GM19395 (cell line): ENCODE results near the gene HES4.
A peak's percentile ranks its signal among the peaks of the same experiment; 100 is the strongest.
"Not testable (repeated sequence)": the region's sequence is repeated elsewhere in the genome, so short reads cannot be mapped to it uniquely, and the experiment has no call there.

Experiments used
- ATAC-seq: cut with Tn5 transposase; IDR thresholded peaks from one replicate; pipeline ENCODE4 v1.9.1; 2021; ENCODE audit warnings: mild to moderate bottlenecking, moderate library complexity; ENCODE audit not compliant: unreplicated experiment

The HES4 gene

DNA sequence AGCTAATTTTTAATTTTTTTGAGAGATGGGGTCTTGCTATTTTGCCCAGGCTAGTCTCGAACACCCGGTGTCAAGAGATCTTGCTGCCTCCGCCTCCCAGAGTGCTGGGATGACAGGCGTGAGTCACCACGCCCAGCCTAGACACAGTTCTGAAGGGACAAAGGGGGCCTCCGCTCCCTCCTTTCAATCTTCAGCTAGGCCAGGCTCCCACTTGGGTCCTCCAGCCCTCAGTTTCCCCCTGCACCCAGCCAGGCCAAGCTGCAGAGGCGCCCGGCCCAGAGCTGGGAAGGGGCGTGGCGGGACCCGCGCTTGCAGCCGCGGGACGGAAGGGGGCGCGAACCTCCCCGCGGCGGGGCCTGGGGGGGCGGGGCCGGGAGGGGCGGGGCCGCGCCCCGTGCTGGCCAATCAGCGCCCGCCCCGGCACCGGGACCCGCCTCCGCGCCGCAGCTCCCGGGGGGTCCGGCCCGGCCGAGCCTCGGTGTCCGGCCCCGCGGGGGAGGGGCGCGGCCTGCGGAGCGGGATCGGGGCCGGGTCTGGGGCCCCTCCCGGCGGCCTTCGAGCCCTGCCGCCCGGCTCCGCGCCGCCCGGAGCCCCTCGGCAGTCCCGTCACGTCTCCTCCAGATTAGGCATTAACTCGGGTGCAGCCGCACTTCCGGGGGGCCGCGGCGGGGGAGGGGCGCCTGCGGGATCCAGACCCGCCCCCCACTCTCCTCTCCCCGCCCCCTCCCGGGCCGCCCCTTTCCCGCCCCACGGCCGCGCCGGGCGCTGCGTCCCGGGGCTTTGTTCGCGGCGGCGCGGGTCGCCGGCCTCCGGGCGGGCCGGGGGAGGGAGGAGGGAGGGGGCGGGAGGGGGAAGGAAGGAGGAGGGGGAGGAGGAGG is 19.5 kb upstream of the HES4 start:
- ATAC-seq, result peak; percentile 53

DNA sequence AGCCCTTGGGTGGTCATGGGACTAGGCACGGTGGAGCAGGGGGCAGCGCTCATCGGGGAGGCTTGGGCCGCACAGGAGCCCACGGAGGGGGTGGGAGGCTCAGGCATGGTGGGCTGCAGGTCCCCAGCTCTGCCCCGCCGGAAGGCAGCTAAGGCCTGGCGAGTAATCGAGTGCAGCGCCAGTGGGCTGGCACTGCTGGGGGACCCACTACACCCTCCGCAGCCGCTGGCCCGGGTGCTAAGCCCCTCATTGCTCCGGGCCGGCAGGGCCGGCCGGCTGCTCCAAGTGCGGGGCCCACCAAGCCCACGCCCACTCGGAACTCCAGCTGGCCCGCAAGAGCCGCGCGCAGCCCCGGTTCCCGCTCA is 18.4 kb upstream of the HES4 start:
- ATAC-seq, result not testable (repeated sequence)

DNA sequence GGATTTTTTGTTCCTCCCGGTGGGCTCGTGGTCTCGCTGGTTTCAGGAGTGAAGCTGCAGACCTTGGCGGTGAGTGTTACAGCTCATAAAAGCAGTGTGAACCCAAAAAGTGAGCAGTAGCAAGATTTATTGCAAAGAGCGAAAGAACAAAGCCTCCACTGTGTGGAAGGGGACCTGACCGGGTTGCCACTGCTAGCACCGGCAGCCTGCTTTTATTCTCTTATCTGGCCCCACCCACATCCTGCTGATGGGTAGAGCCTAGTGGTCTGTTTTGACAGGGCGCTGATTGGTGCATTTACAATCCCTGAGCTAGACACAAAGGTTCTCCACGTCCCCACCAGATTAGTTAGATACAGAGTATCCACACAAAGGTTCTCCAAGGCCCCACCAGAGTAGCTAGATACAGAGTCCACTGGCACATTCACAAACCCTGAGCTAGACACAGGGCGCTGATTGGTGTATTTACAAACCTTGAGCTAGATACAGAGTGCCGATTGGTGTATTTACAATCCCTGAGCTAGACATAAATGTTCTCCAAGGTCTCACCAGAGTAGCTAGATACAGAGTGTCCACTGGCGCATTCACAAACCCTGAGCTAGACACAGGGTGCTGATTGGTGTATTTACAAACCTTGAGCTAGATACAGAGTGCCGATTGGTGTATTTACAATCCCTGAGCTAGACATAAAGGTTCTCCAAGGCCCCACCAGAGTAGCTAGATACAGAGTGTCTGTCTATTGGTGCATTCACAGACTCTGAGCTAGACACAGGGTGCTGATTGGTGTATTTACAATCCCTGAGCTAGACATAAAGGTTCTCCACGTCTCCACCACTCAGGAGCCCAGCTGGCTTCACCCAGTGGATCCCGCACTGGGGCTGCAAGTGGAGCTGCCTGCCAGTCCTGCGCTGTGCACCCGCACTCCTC is 17.8 kb upstream of the HES4 start:
- not testable (repeated sequence) for ATAC-seq

DNA sequence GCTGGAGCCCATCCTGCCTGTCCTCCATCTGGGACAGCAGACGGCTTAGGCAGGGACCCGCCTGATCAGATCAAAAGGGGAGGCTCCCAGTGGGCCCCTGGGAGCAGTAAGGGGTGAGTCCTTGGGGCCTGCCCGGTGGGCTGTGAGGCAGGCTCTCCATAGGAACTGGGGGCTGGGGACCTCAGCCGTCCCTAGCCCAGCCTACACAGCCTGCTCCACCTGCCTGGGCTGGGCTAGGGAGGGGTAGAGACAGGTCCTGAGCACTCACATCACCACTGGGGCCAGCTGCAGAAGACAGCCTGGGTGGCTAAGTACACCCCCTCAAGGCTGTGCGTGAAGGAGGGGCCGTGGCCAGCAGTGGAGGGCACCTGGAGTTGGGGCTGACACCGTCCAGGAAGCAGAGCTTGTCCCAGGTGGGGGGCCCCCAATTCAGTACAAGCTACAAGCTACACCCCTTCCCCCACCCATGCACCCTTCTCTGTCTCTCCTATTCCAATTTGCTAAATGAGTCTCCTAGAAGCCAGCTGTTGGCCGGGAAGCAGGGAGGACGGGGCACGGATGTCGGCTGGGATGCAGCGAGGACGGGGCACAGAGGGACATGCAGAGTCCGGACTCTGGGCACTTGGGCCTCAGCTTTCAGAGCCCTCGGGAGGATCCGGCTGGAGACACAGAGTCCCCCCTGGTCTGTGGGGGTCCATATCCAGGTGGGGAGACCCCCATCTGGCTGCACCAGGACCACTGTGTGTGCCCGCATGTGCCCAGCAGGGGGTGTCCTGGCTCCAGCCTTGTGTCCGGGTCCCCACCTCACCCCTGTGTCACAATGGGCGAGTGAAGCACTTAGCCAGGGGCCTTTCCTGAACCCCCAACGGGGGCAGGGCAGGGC is 15.1 kb upstream of the HES4 start:
- no peak for ATAC-seq

DNA sequence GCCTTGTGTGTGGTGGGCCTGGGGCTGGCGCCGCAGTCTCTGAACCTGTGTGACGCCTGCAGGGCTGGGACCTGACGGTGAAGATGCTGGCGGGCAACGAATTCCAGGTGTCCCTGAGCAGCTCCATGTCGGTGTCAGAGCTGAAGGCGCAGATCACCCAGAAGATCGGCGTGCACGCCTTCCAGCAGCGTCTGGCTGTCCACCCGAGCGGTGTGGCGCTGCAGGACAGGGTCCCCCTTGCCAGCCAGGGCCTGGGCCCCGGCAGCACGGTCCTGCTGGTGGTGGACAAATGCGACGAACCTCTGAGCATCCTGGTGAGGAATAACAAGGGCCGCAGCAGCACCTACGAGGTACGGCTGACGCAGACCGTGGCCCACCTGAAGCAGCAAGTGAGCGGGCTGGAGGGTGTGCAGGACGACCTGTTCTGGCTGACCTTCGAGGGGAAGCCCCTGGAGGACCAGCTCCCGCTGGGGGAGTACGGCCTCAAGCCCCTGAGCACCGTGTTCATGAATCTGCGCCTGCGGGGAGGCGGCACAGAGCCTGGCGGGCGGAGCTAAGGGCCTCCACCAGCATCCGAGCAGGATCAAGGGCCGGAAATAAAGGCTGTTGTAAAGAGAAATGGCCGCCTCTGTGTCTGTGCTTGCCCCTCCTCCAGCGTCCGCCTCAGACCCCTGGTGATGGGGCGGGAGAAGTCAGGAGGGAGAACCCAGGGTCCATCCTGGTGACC is 14.2 kb upstream of the HES4 start:
- ATAC-seq, result no peak

DNA sequence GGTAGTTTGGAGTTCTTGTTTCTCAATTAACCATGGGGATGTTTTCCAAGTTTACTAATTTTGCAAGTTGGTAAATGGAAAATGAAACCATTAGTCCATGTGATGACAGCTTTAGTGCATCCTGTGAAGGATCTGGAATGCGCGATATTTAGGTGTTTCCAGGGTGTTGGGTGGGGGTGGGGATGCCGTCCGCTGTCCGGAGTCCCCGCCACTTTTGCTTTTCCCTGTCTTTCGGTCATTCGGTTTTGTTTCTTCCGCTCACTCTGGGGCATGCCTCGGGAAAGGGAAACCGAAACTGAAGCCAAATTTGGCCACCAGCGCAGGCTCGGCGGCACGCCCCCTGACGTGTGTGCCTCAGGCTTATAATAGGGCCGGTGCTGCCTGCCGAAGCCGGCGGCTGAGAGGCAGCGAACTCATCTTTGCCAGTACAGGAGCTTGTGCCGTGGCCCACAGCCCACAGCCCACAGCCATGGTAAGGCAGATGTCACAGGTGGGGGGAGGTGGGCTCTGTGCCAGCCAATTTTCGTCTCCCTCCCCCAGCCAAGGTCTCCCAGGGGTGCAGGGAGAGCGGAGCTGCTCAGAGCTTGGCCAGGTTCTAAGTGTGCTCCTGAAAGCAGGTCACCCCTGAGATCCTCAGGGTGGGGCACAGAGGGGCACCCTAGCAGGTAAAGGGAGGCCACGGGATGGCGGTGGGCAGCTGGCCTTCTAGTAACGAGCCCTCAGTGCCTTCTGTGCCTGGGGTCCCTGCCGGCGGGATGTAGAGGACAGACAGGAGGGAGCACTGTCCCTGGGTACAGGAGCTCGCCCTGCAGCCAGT is 13.4 kb upstream of the HES4 start, which contains the start of gene ISG15:
ISG15 (plus strand) TSS at position 393 of the 817 bp plus-strand sequence; CDS start at position 470, 77 bp downstream.
- peak; percentile 88 for ATAC-seq

DNA sequence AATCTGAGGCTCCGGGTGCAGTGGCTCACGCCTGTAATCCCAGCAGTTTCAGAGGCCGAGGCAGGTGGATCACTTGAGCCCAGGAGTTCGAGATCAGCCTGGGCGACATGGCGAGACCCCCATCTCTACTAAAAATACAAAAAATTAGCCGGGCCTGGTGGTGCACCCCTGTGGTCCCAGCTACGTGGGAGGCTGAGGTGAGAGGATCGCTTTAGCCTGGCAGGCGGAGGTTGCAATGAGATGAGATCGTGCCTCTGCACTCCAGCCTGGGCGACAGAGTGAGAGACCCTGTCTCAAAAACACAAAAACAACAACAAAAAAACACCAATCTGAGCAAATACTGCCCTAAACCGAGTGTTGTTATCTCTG is 12.8 kb upstream of the HES4 start:
- not testable (repeated sequence) for ATAC-seq

DNA sequence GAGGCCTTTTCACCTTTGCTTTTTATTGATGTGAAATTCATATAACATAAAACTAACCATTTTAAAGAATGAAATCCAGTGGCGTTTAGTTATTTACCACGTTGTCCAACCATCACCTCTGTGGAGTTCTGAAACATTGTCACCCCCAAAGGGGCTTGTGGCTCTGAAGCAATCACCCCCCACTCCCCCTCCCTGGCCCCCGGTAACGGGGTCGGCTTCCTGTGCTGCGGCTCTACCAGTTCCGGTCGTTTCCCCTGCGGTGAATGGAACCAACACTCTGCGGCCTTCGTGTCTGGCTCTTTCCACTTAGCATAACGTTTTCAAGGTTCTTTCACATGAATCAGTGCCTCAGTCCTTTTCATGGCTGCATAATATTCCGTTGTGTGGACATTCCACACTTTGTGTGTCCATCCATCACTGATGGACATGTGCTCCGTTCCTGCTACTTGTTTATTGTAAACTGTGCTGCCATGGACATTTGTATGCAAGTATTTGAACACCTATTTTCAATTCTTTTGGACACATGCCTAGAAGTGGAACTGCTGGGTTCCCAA is 11.6 kb upstream of the HES4 start:
- no peak for ATAC-seq

DNA sequence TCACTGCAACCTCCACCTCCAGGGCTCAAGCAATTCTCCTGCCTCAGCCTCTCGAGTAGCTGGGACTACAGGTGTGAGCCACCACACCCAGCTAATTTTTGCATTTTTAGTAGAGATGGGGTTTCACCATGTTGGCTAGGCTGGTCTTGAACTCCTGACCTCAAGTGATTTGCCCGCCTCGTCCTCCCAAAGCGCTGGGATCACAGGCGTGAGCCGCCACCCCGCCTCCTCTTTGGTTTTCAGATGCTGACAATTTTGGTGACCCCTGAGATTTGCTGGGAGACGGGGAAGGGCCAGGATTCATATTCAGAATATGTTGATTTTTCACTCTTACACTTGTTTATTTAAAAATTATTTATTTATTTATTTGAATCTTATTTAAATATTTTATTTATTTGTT is 10.2 kb upstream of the HES4 start:
- not testable (repeated sequence) for ATAC-seq

DNA sequence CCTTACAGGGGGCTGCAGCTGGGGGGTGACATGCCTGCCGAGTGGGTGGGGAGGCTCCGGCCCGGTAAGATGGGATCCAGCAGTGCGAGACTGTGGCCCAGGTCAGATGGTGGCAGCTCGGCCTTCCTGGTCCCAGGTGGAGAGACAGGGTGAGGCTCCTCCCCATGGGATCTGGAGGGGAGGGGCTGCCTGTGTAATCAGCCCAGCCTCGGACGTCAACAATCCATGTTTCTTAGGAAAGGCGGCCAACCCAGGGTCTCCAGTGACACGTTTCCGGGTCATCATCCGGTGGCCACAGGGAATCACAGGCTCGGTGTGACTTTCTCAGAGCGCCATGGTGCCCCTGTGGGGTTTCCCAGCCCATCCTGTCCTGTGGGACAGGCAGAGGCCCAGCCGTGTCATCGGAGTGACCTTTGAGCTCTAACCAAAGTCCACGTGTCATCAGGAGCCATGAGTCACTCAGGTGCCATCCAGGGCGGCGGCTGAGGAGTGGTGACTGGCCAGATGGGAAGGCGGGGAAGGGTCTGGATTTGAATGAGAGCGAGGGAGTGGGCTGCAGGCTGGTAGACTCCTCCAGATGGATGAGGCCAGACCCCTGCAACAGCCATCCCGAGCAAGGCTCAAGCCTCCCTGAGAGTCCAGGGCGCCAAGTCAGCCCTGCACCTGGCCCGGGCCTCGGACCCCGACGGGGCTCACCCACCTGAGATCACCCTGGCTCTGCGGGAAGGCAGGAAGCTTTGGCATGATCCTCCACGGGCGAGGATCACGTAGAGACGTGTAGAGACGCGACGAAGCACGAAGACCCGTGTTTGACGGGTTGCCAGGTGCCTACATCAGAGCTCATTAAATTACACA is 6.6 kb upstream of the HES4 start:
- no peak for ATAC-seq

DNA sequence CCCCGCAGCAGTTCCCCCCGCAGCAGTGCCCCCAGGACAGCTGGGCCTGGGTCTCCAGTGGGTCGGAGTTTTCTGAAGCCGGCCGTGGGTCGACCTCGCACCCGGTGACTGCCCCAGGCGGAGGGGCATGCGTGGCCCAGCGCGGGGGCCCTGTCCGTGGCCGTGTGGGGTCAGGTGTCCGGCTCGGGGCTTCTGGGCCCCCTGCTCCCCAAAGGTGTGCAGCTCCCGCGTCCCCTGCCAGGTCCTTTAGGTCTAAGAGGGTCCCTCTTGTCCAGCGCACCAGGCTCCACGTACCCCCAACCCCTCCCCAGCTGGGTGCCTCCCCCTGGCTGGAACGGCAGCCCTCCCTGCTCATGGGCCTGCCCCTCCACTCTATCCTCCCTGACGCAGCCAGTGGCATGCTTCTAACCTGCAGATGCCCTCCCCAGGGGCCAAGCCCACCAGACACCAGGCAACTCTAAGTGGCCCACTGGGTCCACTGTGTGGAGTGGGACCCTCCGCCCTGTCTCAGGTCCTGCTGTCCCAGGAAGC is 5.9 kb upstream of the HES4 start:
- ATAC-seq, result no peak

DNA sequence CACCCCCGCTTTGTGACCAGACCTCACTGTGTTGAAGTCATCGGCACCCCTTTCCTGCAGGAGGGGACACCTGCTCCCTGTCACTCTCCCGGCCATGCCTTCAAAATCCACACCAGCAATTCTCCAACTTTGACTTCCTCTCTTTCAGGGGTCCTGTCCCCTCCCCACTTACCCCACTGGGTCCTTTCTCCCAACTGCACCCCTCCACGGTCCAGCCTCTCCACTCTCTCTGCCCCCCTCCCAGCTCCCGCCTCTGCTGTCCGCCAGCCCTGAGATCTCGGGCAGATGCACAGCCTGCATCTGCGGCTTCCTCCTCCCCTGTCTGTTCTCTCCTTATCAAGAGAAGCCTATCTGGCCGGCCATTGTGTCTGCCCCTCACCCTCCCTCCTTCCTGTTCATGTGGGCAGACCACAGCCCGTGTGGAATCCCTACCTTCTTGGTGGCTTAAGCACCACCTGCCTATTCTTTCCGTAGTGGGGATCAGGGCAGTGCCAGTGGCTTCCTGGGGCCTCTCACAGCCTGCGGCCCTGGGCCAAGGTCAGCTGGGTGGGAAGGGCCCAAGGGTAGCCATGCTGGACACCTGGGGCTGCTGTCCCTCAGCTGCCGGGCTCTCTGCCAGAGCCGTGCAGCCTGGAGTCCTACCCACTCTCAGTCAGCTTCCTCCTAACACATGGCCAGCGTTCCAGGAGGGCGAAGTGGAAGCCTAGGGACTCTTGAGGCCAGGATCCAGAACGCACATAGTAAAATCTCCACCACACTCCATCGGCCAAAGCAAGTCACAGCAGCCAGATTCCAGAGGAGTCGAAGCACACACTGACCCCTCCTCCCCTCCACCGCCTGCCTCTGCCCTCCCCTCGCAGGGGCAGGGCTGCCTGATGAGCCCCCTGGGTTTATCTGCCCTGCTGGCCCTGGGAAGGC is 5.1 kb upstream of the HES4 start:
- ATAC-seq, result no peak

DNA sequence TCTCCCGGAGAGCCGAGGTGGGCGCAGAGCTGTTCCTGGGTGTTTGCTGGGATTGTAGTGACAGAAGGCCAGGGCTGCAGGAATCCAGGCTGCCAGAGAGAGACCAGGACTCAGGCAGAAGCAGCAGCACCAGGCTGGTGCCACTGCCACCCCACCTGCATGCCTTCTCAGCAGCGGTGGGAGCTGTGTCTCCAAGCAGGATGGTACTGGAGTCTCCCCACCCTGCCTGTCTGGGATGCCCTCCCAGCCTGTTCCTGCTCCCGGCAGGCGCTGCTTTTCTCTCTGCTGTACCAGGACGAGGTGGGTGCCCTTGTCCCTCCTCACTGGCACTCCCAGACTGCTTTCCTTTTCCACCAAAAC is 4.5 kb upstream of the HES4 start:
- no peak for ATAC-seq

DNA sequence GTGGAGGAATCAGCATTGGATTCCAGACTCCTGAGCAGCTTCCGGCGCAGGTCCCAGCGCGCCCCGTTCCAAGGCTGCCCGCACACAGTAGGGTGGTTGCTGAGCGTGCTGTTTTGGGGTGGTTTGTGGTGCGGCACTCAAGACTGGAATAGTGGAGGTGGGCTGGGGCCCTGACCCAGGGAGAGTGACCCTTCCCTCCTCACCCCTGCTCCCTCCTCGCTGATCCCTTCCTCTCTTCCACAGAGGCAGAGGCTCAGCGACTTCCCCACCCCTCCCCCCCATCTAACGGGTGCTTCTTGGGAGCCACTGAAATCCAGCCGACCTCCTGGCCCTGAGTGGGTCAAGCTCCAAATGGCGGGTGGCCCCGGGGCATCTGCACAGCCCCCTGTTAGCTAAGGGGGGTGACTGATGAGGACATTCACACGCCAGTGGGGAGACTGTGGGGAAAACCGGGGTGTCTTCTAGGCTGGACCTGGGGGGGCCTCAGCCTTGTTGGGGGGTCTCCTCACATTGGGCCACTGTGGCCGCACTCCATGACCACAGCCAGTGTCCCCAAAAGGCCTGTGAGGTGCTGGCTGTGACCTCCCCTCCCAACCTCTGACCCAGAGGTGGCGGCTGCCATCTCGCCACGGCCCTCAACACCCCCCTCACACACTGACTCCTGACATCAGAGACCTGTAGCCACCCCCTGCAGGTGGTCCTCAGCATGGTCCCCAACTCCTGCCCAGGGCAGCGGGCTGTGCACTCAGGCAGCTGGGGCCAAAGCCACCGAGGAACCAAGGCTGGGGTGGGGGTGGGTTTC is 3.9 kb upstream of the HES4 start:
- ATAC-seq, result no peak

DNA sequence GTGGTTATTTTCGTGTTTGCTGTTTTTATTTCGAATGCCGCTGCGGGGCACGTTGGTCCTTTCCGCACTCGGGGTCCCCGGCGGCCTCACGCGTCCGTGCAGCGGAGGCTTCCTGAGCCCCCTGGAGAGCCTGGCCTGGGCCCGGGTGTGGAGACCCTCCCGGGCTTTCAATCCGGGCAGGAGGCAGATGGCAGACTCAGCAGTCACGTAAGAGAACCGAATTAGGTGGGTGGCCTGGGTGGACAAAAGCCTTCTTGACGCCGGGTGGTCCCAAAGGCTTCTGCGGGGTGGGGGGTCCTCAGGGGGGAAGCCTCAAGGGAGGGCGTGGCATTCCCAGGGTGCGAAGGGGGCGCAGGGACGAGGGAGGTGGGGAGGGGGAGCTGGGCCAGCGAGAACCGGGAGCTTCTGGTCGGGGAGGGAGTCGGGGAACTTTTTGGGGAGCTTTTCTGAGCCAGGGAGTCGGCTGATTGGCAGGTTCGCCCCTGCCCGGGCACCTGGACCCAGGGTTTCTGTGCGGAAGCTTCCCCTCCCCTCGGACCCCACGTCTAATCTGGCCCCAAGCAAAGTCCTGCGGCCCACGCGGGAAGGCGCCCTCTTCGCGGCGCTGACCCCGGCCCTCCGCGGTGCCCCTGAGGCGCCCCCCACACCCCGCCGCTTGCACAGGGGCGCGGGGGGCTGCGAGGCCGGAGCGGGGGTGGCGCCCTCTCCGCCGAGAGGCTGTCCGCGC is 1.3 kb upstream of the HES4 start:
- no peak for ATAC-seq
